NCI-H774 (cell line): ENCODE measurements around the gene LHX8.
A peak's percentile ranks its signal among the peaks of the same experiment; 100 is the strongest.

Source experiments
- DNase-seq: peaks from one replicate; lab custom pipeline; 2025; lab: John Stamatoyannopoulos, UW

The LHX8 gene

DNA sequence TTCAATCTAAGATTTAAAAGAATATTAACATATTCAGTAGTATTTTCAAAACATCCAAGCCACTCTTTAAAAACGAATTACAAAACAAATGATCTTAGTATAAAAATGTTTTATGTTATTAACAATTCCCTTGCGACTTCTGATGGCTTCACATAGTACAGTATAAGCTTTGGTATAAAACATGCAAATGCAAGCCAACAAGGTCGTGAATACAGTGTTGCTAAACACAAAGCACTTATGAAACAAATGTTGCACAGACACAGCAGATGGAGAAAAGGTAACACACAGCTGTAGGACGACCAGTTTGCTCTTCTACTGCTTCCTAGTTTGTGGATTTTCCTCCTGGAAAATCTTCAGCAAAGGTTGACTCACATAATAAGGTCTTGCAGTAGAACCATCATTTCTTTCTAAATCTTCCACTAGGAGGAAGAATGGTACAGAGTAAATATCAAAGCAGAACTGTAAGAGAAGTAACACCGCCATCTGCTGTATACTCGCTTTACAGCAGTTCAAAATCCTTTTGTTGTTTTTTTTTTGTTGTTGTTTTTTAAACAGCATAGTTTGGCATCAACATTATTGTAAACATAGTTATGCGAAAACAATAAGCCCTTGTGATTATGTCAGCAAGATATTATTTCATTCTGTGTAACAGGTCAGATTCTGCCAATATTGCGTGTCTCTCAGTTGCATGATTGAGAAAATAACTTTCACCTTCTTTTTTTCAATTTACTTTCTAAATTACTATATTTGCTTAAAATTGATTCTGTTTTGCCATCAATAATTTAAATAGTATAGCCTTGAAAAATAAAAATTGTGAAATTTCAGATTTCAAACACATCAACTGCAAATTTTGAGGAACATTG lies 69.5 kb downstream of the LHX8 start:
- peak; percentile 39 for DNase-seq

DNA sequence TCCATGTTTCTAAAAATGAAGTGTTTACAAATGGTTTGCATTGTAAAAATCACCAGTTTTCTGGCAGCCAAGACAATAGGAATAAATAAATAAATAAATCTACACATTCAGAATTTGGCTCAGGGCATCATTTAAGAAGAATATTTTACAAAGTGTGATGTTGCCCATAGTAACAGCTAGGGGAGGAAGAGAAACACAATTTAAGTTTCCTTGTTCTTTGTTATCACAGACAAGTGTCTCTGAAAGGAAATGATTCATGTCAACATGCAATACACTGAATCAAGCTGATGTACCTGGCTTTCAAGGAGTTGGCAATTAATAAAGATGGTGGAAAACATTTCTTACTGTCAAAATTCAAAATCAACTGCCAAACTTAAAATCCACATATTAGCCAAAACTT lies 74.7 kb downstream of the LHX8 start:
- DNase-seq = no peak
